ENCODE results near the gene NFYA. TPM values are rescaled to one million over a fixed set of nuclear protein-coding genes. Genes with fewer than 3 reads are reported as not detected.

Gene NFYA
- 27.3 and 31.9 TPM in 2 replicates for total RNA-seq (2021)
- percentile 94 among the genes with signal in this experiment for Bru-seq, nascent RNA
- BruChase-seq, experiment 1, labeled RNA remaining after a 2-hour chase: percentile 91 among the genes with signal in this experiment
- BruChase-seq, experiment 2, labeled RNA remaining after a 6-hour chase: percentile 83 among the genes with signal in this experiment
- long read RNA-seq, transcript NFYA-202 (9 exons, 1,660 nt): major isoform, 23 of 41 reads
- long read RNA-seq, partial matches to known transcripts: 7 of 41 reads
- long read RNA-seq, other reads (novel, unspliced or antisense): 11 of 41 reads

DNA sequence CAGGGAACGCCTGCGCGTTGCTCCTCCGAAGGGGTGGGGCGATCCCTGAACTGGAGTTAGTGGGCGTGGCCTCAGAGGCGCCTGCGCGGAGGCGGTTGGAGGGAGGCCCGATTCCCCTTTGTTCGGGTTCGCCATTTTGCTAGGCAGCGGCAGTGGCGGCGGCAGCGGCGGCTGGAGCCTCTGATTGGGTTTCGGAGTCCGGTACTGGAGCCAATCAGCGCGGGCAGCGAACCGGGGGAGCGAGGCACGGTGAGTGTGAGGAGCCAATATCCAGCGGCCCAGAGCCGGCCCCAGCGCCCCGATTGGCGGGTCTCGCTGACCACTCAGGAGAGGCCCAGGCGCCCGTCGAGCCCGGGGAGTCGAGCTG, at the start of gene NFYA:
Gene NFYA, plus strand, starts transcription at position 139 of the 367 bp plus-strand sequence. CDS start 6,116 bp downstream, outside the sequence.
- intact Hi-C loops (cut with micrococcal nuclease; ENCODE audit: unreplicated experiment): loop anchor here (1.0 to 5.0 kb wide), 2 partner anchors 76 to 1871 kb away; no protein-coding TSS in a partner anchor
- CTCF ChIA-PET: interaction anchor here (0.7 to 1.0 kb wide), 2 partner anchors 75 to 975 kb away, joined by 4 read pairs; no protein-coding TSS in a partner anchor
- H3K4me1 ChIP-seq (replicated peaks; ENCODE audit: insufficient read depth): peaks cover 32% of the 10 kb centered on the region
- 0 out of 2 replicates have a peak, but pooled peaks cover 6% of the 10 kb centered on the region for H3K36me3 ChIP-seq (ENCODE audit: low read depth)
- no TSS peak for BruUV-seq (replicated peaks)
- H3K4me3 ChIP-seq: peak within 1 kb of the TSS; percentile 82
- H3K4me2 ChIP-seq: peak within 1 kb of the TSS; percentile 91
- no peaks in the 10 kb centered on the region for H3K9me2 ChIP-seq (ENCODE audit: insufficient read depth)
- peaks cover 58% of the 10 kb centered on the region for H3K79me2 ChIP-seq (ENCODE audit: low read depth)
- TF ChIP-seq, protein P1, sequence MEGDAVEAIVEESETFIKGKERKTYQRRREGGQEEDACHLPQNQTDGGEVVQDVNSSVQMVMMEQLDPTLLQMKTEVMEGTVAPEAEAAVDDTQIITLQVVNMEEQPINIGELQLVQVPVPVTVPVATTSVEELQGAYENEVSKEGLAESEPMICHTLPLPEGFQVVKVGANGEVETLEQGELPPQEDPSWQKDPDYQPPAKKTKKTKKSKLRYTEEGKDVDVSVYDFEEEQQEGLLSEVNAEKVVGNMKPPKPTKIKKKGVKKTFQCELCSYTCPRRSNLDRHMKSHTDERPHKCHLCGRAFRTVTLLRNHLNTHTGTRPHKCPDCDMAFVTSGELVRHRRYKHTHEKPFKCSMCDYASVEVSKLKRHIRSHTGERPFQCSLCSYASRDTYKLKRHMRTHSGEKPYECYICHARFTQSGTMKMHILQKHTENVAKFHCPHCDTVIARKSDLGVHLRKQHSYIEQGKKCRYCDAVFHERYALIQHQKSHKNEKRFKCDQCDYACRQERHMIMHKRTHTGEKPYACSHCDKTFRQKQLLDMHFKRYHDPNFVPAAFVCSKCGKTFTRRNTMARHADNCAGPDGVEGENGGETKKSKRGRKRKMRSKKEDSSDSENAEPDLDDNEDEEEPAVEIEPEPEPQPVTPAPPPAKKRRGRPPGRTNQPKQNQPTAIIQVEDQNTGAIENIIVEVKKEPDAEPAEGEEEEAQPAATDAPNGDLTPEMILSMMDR (conservative IDR thresholded peaks at IDR 0.05): no peak
- no peak for TF ChIP-seq EZH2 (IDR thresholded peaks at IDR 0.05; ENCODE audit: low read depth)
- no peak for DNase-seq
- peaks cover 34% of the 10 kb centered on the region for H3F3A ChIP-seq (ENCODE audit: insufficient read depth, low read depth)
- H2AFZ ChIP-seq: peak within 1 kb of the TSS; percentile 95
- H3K27ac ChIP-seq: peak within 1 kb of the TSS; percentile 96
- H4K20me1 ChIP-seq (ENCODE audit: insufficient read depth): peaks cover 20% of the 10 kb centered on the region
- H3K27me3 ChIP-seq (ENCODE audit: insufficient read depth, low read depth): no peaks in the 10 kb centered on the region
- POLR2A ChIA-PET (ENCODE audit: unreplicated experiment): interaction anchor here (0.5 to 0.7 kb wide), 6 partner anchors 13 to 1559 kb away, joined by 3 to 7 read pairs (median 4); no protein-coding TSS in a partner anchor
- H3K9me3 ChIP-seq (ENCODE audit: insufficient read depth, low read depth): no peaks in the 10 kb centered on the region

DNA sequence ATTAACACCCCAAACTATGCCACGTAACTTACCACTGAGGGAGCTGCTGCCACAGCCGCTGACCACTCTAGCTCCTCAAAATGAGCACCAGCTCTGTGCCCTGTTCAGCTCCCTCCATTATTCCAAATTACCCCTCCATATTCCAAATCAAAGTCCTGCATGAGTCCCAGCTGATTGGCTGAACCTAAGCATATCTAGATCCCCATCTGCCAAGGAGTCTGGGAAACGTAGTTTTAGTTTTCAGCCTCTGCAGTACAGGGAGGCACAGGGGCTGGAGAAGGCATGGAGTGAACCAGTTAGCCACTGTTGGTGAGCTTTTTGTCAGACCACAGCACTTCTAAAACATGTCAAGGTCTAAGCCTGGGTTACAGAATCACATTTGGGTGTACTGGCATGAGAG, 49.7 kb upstream of the NFYA start:
- POLR2A ChIA-PET (ENCODE audit: unreplicated experiment): no interaction called here
- H2AFZ ChIP-seq: no peak overlapping the region

DNA sequence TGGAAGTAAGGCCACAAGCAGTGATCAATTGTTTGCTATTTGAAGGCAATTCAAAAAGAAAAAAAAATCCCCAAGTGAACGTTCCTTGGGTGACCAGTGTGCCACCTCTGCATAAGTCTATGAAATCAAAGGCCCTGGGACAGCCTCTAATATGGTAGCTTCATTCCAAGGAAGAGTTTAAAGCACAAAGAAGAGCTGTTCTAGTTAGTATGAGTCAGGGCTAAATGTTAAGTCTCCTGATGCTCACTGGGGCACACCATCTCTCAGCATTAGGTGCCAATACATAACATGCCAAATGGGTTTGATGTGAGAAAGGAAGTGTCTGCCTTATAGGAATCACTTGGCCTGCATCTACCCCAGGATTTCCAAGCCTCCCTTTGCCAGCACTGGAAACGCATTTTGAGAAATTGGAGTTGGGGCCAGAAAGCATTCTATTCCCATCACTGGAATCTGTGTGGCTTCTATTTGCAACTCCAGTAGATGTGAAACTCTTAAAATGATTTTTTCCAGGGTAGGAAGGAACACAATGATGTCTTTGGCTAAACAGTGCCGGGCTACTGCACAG, 46.7 kb upstream of the NFYA start:
- H3K27me3 ChIP-seq (ENCODE audit: insufficient read depth, low read depth): no peaks in the 10 kb centered on the region; the same call in 1 of the 2 replicates
- no peak for DNase-seq
- BruUV-seq (replicated peaks): no TSS peak
- H3K36me3 ChIP-seq (ENCODE audit: low read depth): no peaks in the 10 kb centered on the region
- no peaks in the 10 kb centered on the region for H3K9me2 ChIP-seq (ENCODE audit: insufficient read depth)
- no peak overlapping the region for H3K4me2 ChIP-seq
- no peaks in the 10 kb centered on the region for H4K20me1 ChIP-seq (ENCODE audit: insufficient read depth)
- TF ChIP-seq EZH2 (IDR thresholded peaks at IDR 0.05; ENCODE audit: low read depth): no peak
- TF ChIP-seq, protein P1 (conservative IDR thresholded peaks at IDR 0.05): no peak
- CTCF ChIA-PET: no interaction called here
- POLR2A ChIA-PET (ENCODE audit: unreplicated experiment): no interaction called here
- no peaks in the 10 kb centered on the region for H3K9me3 ChIP-seq (ENCODE audit: insufficient read depth, low read depth)
- no peaks in the 10 kb centered on the region for H3F3A ChIP-seq (ENCODE audit: insufficient read depth, low read depth)
- H2AFZ ChIP-seq: no peak overlapping the region
- no peak overlapping the region for H3K27ac ChIP-seq
- H3K79me2 ChIP-seq (ENCODE audit: low read depth): no peaks in the 10 kb centered on the region
- intact Hi-C loops (cut with micrococcal nuclease; ENCODE audit: unreplicated experiment): loop anchor here (5.0 kb wide), 1 partner anchor 41 kb away; no protein-coding TSS in a partner anchor
- H3K4me1 ChIP-seq (replicated peaks; ENCODE audit: insufficient read depth): peaks cover 12% of the 10 kb centered on the region; the same call in 1 of the 2 replicates
- H3K4me3 ChIP-seq: no peak overlapping the region

More for the DNA sequence above, 49.7 kb upstream of the NFYA start:
- Histone ChIP-seq H3K4me3 (no peak overlapping the region), H4K20me1 (ENCODE audit: insufficient read depth) (no peaks in the 10 kb centered on the region), H3K9me2 (ENCODE audit: insufficient read depth) (no peaks in the 10 kb centered on the region), H3K27ac (no peak overlapping the region), H3K27me3 (ENCODE audit: insufficient read depth, low read depth) (no peaks in the 10 kb centered on the region), H3F3A (ENCODE audit: insufficient read depth, low read depth) (no peaks in the 10 kb centered on the region), H3K79me2 (ENCODE audit: low read depth) (no peaks in the 10 kb centered on the region), H3K4me1 (replicated peaks; ENCODE audit: insufficient read depth) (peaks cover 12% of the 10 kb centered on the region; the same call in 1 of the 2 replicates), H3K9me3 (ENCODE audit: insufficient read depth, low read depth) (no peaks in the 10 kb centered on the region), H3K4me2 (no peak overlapping the region), H3K36me3 (ENCODE audit: low read depth) (no peaks in the 10 kb centered on the region)
- no TSS peak for BruUV-seq (replicated peaks)
- TF ChIP-seq, protein P1 (conservative IDR thresholded peaks at IDR 0.05): no peak
- TF ChIP-seq EZH2 (IDR thresholded peaks at IDR 0.05; ENCODE audit: low read depth): no peak
- DNase-seq: no peak
- intact Hi-C loops (cut with micrococcal nuclease; ENCODE audit: unreplicated experiment): loop anchor here (5.0 kb wide), 1 partner anchor 471 kb away; no protein-coding TSS in a partner anchor
- CTCF ChIA-PET: interaction anchor here (0.6 kb wide), 1 partner anchor 67 kb away, joined by 3 read pairs; no protein-coding TSS in a partner anchor
